Mesenteric fat pad (tissue), 1 donor: ENCODE results near the gene NRIP2. TPM values are rescaled to one million over a fixed set of nuclear protein-coding genes. Genes with fewer than 3 reads are reported as not detected.

ENCODE experiments used
- DNase-seq: peaks from one replicate; pipeline ENCODE4 v3.0.0-alpha.2; 2020; ENCODE audit warnings: low spot score
- total RNA-seq: library from RNA; stranded (reverse); fragmentation: NEBNext Ultra II Directional; extraction: Animal tissue kit (Norgen Biotek cat#: 25700); gene quantifications from one replicate; pipeline ENCODE4 v1.2.1, GENCODE V29; 2021
- donor health status: DM: yes; HTN: yes; CAD: no.

The NRIP2 gene
- total RNA-seq, 1 donor from 2014 or later: 1.3 TPM

DNA sequence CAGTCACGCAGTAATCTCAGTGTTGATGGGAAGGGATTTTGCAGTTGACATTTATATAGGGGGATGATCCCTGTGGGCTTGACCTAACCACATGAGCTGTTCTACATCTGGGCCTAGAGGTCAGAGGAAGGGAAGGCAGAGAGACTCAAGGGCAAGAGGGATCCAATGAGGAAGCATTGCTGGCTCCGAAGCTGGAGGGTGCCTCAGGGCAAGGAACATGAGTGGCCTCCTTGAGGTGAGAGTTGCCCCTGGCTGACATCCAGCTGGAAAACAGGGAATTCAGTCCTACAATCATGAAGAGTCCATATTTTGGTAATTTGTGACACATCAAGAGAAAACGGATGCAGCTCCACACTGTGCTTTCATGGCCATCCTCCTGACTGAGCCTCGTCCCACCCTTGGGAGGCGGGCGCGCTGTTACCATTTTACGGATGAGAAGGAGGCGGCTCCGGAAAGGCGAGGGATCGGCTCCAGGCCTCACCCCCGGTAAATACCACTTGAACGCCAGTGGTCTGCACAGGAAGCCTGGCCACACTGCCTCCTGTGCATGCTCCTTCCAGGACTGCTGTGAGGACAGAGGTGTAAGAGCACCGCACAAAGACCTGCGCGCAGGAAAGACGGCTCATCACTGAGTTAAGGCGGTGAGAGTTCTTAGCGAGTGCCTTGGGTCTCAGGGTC, 58.6 kb downstream of the NRIP2 start:
- no peak for DNase-seq

DNA sequence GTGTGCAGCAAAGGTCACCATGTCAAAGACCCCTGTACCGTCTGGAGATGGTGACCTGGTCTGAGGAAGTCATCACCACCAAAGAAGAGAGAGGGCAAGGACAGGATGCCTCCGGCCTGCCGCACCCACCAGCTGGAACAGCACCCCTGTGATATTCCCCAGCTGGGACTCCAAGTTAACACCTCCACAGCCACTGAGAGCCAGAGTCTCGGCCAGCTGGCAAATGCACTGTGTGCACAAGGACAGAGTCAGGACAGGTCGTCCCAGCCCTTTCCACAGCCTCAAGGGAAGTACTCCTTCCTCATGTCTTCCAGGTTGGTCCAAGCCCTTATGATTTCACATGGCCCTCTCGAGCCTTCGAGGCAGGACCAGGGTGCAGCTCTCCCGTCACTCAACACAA, 59.4 kb downstream of the NRIP2 start:
- no peak for DNase-seq

Other genes starting within 250 kb of the NRIP2 start
- gene FKBP4, start 40.1 kb downstream of the NRIP2 start, total RNA-seq: 51.3 TPM
- gene ITFG2, start 22.4 kb downstream of the NRIP2 start, total RNA-seq: 23.4 TPM
- gene TEX52, start 22.0 kb upstream of the NRIP2 start, total RNA-seq: not detected
- 0.51 TPM for gene FOXM1, start 42.1 kb upstream of the NRIP2 start, total RNA-seq
- gene RHNO1, start 42.2 kb upstream of the NRIP2 start, total RNA-seq: 7.1 TPM
- 18.0 TPM for gene TULP3, start 55.9 kb upstream of the NRIP2 start, total RNA-seq
- 19.2 TPM for gene TEAD4, start 124.4 kb upstream of the NRIP2 start, total RNA-seq
- 36.9 TPM for gene TSPAN9, start 242.3 kb upstream of the NRIP2 start, total RNA-seq